GM12878 (cell line): ENCODE results near the gene SYNDIG1. TPM values are rescaled to one million over a fixed set of nuclear protein-coding genes. Genes with fewer than 3 reads are reported as not detected.

Experiments
- ATAC-seq: fragments of 200-7000 bp; cut with Tn5 transposase; 3 replicates; pipeline ENCODE4 v1.9.1; 2020; ENCODE audit warnings: mild to moderate bottlenecking, moderate library complexity
- BruUV-seq: library from RNA; stranded (reverse); fragments of 400-500 nt; replicated peaks from 2 replicates; lab custom pipeline; 2021; lab: Mats Ljungman, UMichigan
- CTCF ChIA-PET: fragments of 300-600 bp; sonication (Branson Sonifier 250); formaldehyde crosslinking; extraction: SDS; loops from one replicate; lab custom pipeline; 2021; ENCODE audit warnings: inconsistent platforms; lab: Yijun Ruan, JAX
- POLR2A ChIA-PET: fragments of 350-600 bp; formaldehyde crosslinking; extraction: SDS; loops from one replicate; lab custom pipeline; 2021; ENCODE audit warnings: inconsistent platforms; lab: Charles Lee
- RAD21 ChIA-PET: fragments of 300-600 bp; sonication (Branson Sonifier 250); formaldehyde crosslinking; loops from one replicate; lab custom pipeline; 2023; ENCODE audit warnings: antibody characterized with exemption; ENCODE audit not compliant: unreplicated experiment; lab: Charles Lee
- SMC1A ChIA-PET: fragments of 300-600 bp; sonication (Branson Sonifier 250); formaldehyde crosslinking; loops from one replicate; lab custom pipeline; 2023; ENCODE audit not compliant: unreplicated experiment, uncharacterized antibody; lab: Charles Lee
- DNase-seq: peaks from one replicate; pipeline ENCODE4 v3.0.0-alpha.2; 2011; ENCODE audit warnings: low read depth, low spot score
- FAIRE-seq: peaks from 3 replicates; lab custom pipeline; 2011; peaks lifted over from hg19 to GRCh38; lab: Jason Lieb, UNC
- H2AFZ ChIP-seq: 2 replicates; pipeline ENCODE4 v1.6.0; 2011; ENCODE audit warnings: low read depth, low read length, control low read depth; ENCODE audit not compliant: control insufficient read depth
- H3K27ac ChIP-seq: 2 replicates; pipeline ENCODE4 v1.5.1; 2011; ENCODE audit warnings: control low read depth; ENCODE audit not compliant: control insufficient read depth, insufficient read depth
- H3K27me3 ChIP-seq, 2 experiments: replicated peaks in 1 of 2; 2 replicates each; pipeline versions ENCODE4 v1.6.0 to v1.6.1; 2011; ENCODE audit warnings: low read length in 1 of 2; ENCODE audit not compliant: control insufficient read depth in 2 of 2, insufficient read depth in 2 of 2
- H3K36me3 ChIP-seq, 2 experiments: 2 replicates each; pipeline ENCODE4 v1.5.1; 2011; ENCODE audit warnings: low read length in 1 of 2; ENCODE audit not compliant: control insufficient read depth in 2 of 2, insufficient read depth in 2 of 2
- H3K4me1 ChIP-seq: 2 replicates; pipeline ENCODE4 v1.6.1; 2011; ENCODE audit warnings: mild to moderate bottlenecking, low read length, moderate library complexity, mixed read lengths; ENCODE audit not compliant: control insufficient read depth, insufficient read depth
- H3K4me2 ChIP-seq: 2 replicates; pipeline ENCODE4 v1.6.0; 2011; ENCODE audit warnings: control low read depth; ENCODE audit not compliant: control insufficient read depth, insufficient read depth
- H3K4me3 ChIP-seq: fragments of 200-600 bp; sonication (generic); 2 replicates; pipeline ENCODE4 v1.5.1; 2016
- H3K79me2 ChIP-seq: 2 replicates; pipeline ENCODE4 v1.6.0; 2011; ENCODE audit warnings: low read length; ENCODE audit not compliant: control insufficient read depth, insufficient read depth
- H3K9ac ChIP-seq: 2 replicates; pipeline ENCODE4 v1.8.0; 2011; ENCODE audit warnings: low read length, control low read depth, mixed read lengths; ENCODE audit not compliant: control insufficient read depth, insufficient read depth
- H3K9me3 ChIP-seq: replicated peaks from 3 replicates; pipeline ENCODE4 v1.5.1; 2011; ENCODE audit warnings: mild to moderate bottlenecking, low read length; ENCODE audit not compliant: control insufficient read depth, insufficient read depth
- H4K20me1 ChIP-seq: 2 replicates; pipeline ENCODE4 v1.6.0; 2011; ENCODE audit not compliant: control insufficient read depth, insufficient read depth
- BACH1 ChIP-seq: fragments of 450-650 bp; IDR thresholded peaks from 2 replicates; pipeline ENCODE4 v1.6.1; 2017; ENCODE audit warnings: mild to moderate bottlenecking, borderline replicate concordance
- CHD2 ChIP-seq: IDR thresholded peaks from 2 replicates; pipeline ENCODE4 v1.6.1; 2011; ENCODE audit warnings: low read depth, low read length, improper control_type of control experiment, borderline replicate concordance
- JUNB ChIP-seq: IDR thresholded peaks from 2 replicates; pipeline ENCODE4 v1.6.1; 2016; ENCODE audit warnings: antibody characterized with exemption, mild to moderate bottlenecking
- KAT2A ChIP-seq: conservative IDR thresholded peaks from 2 replicates; pipeline ENCODE4 v1.6.1; 2011; ENCODE audit warnings: low read depth, low read length; ENCODE audit not compliant: control insufficient read depth
- RCOR1 ChIP-seq: conservative IDR thresholded peaks from 2 replicates; pipeline ENCODE4 v1.6.1; 2012; ENCODE audit warnings: low read depth, low read length, improper control_type of control experiment
- RELA ChIP-seq: fragments of 450-650 bp; IDR thresholded peaks from 2 replicates; pipeline ENCODE4 v1.8.0; 2014; ENCODE audit warnings: borderline replicate concordance; ENCODE audit not compliant: partially characterized antibody
- REST ChIP-seq: IDR thresholded peaks from 2 replicates; pipeline ENCODE4 v1.6.1; 2012; ENCODE audit warnings: mild to moderate bottlenecking, low read depth, low read length
- RFX5 ChIP-seq: IDR thresholded peaks from 2 replicates; pipeline ENCODE4 v1.6.1; 2011; ENCODE audit warnings: low read depth, low read length, improper control_type of control experiment
- SREBF1 ChIP-seq: IDR thresholded peaks from 2 replicates; pipeline ENCODE4 v1.6.1; 2012; ENCODE audit warnings: mild to moderate bottlenecking, low read length
- TAF1 ChIP-seq: IDR thresholded peaks from 2 replicates; pipeline ENCODE4 v1.6.1; 2011; ENCODE audit warnings: mild to moderate bottlenecking, low read depth, low read length, borderline replicate concordance
- TBL1XR1 ChIP-seq: IDR thresholded peaks from 2 replicates; pipeline ENCODE4 v1.6.1; 2012; ENCODE audit warnings: low read depth, low read length, improper control_type of control experiment
- WGBS: methylation state at CpG from one replicate; pipeline ENCODE4 v1.1.6; 2016; ENCODE audit warnings: low lambda C conversion rate; ENCODE audit not compliant: insufficient replicate concordance, insufficient coverage; ENCODE audit errors: missing lambda C conversion rate; 5-methylcytosine and 5-hydroxymethylcytosine counted together
- in situ Hi-C: fragments of 300-500 bp; cut with MboI; formaldehyde crosslinking; loops from 9 replicates; pipeline ENCODE4 v1.14.3; 2018; ENCODE audit warnings: mixed read lengths
- intact Hi-C: fragments of 100-400 bp; cut with micrococcal nuclease; formaldehyde crosslinking; loops from one replicate; pipeline ENCODE4 v1.14.2; 2022; ENCODE audit not compliant: unreplicated experiment
- polyA plus RNA-seq, 11 experiments: library from polyadenylated mRNA; depleted of rRNA in 4 of 11; unstranded in 6 of 11; stranded (reverse) in 5 of 11; fragments of >200 nt; fragmentation: Nextera tagmentation in 4 of 11; fragmentation: Illumina TruSeq in 1 of 11; extraction: Ambion mirVana in 4 of 11; extraction: Trizol in 1 of 11; gene quantifications; 1 replicate in 1 of 11; 2 replicates in 10 of 11; pipeline versions ENCODE4 v1.2.1 to v1.2.3, GENCODE V29; 2011 to 2016; ENCODE audit warnings: inconsistent platforms in 2 of 11, missing spikeins in 2 of 11, low read depth in 1 of 11
- total RNA-seq, 4 experiments: library from RNA; depleted of rRNA in 3 of 4; stranded (reverse); fragments of >200 nt in 3 of 4; fragmentation: Illumina TruSeq in 1 of 4; extraction: Trizol in 1 of 4; gene quantifications; 2 replicates each; pipeline versions ENCODE4 v1.2.1 to v1.2.3, GENCODE V29; 2013 to 2021
- TF ChIP-seq, protein P1 (sequence below): fragments of 450-650 bp; conservative IDR thresholded peaks from 2 replicates; pipeline ENCODE4 v1.6.1; 2017; ENCODE audit warnings: mild to moderate bottlenecking, moderate library complexity
- TF ChIP-seq, protein P2 (sequence below): fragments of 450-650 bp; IDR thresholded peaks from 2 replicates; pipeline ENCODE4 v1.6.1; 2016; ENCODE audit warnings: mild to moderate bottlenecking
- TF ChIP-seq, protein P3 (sequence below): fragments of 450-650 bp; IDR thresholded peaks from 2 replicates; pipeline ENCODE4 v1.6.1; 2017; ENCODE audit warnings: antibody characterized with exemption, mild to moderate bottlenecking, moderate library complexity

The SYNDIG1 gene
- total and polyA plus RNA-seq, 10 of the 15 experiments (the other 5 are each of a cell fraction or from before 2014, with no cell fraction given) = not detected

DNA sequence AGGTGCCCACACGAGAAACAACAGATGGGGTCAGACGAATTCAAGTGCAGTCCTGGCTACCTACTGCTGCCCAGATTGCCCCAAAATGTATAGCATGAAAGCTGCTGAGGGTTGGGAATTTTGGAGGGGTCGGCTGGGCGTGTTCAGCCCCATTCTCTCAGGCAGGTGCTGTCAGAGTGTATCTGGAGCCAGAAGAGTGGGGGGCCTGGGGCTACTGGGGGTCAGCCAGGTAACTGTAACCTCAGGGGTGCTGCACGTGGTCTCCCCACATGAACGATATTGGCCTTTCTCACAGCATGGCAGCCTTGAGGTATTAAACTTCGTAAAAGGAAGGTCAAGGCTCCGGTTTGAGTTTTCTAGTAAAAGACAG is 14.6 kb downstream of the SYNDIG1 start (continued):
- no peak for TF ChIP-seq KAT2A
- TF ChIP-seq, all 136 proteins: peak for 0

DNA sequence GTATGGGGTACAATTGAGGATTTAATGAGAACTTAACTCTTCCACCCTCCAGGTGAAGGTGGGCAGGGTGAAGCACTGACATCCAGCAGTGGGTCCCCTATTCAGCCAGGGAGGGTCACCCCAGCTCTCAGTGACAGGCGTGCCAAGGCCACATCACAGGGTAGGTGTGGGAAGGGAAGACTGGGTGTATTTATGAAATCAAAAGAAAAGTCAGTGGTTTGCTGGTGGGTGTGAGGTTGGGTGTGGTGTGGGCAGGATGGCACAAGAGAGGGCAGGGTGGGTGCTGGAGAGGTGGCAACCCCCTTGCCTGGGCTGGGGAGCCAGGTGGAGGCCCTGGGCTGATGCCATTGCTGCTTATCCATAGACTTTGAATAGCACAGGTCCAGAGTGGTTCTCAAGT is 16.6 kb downstream of the SYNDIG1 start:
- POLR2A ChIA-PET = no interaction called here
- 0% methylated on average over 1 of the region's 1 CpG for WGBS
- SMC1A ChIA-PET = no interaction called here
- Histone ChIP-seq H4K20me1 (no peaks in the 10 kb centered on the region), H3K79me2 (no peaks in the 10 kb centered on the region), H3K4me2 (no peak overlapping the region), H3K4me1 (no peaks in the 10 kb centered on the region), H3K27ac (no peak overlapping the region), H3K9ac (no peak overlapping the region), H3K27me3 (no peaks in the 10 kb centered on the region), H2AFZ (no peak overlapping the region), H3K9me3 (no peaks in the 10 kb centered on the region), H3K36me3 (no peaks in the 10 kb centered on the region), H3K4me3 (no peak overlapping the region)
- DNase-seq (no peak), FAIRE-seq (no peak), ATAC-seq (no peak)
- RAD21 ChIA-PET = no interaction called here
- CTCF ChIA-PET = no interaction called here
- intact Hi-C loops (no loop called here), in situ Hi-C loops (no loop called here)
- no TSS peak for BruUV-seq
- TF ChIP-seq TBL1XR1 = no peak
- no peak for TF ChIP-seq SREBF1
- TF ChIP-seq, protein P1, sequence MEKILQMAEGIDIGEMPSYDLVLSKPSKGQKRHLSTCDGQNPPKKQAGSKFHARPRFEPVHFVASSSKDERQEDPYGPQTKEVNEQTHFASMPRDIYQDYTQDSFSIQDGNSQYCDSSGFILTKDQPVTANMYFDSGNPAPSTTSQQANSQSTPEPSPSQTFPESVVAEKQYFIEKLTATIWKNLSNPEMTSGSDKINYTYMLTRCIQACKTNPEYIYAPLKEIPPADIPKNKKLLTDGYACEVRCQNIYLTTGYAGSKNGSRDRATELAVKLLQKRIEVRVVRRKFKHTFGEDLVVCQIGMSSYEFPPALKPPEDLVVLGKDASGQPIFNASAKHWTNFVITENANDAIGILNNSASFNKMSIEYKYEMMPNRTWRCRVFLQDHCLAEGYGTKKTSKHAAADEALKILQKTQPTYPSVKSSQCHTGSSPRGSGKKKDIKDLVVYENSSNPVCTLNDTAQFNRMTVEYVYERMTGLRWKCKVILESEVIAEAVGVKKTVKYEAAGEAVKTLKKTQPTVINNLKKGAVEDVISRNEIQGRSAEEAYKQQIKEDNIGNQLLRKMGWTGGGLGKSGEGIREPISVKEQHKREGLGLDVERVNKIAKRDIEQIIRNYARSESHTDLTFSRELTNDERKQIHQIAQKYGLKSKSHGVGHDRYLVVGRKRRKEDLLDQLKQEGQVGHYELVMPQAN = no peak
- TF ChIP-seq, protein P2, sequence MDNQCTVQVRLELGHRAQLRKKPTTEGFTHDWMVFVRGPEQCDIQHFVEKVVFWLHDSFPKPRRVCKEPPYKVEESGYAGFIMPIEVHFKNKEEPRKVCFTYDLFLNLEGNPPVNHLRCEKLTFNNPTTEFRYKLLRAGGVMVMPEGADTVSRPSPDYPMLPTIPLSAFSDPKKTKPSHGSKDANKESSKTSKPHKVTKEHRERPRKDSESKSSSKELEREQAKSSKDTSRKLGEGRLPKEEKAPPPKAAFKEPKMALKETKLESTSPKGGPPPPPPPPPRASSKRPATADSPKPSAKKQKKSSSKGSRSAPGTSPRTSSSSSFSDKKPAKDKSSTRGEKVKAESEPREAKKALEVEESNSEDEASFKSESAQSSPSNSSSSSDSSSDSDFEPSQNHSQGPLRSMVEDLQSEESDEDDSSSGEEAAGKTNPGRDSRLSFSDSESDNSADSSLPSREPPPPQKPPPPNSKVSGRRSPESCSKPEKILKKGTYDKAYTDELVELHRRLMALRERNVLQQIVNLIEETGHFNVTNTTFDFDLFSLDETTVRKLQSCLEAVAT = no peak
- no peak for TF ChIP-seq RFX5
- TF ChIP-seq RCOR1 = no peak
- no peak for TF ChIP-seq BACH1
- TF ChIP-seq REST = no peak
- TF ChIP-seq, protein P3, sequence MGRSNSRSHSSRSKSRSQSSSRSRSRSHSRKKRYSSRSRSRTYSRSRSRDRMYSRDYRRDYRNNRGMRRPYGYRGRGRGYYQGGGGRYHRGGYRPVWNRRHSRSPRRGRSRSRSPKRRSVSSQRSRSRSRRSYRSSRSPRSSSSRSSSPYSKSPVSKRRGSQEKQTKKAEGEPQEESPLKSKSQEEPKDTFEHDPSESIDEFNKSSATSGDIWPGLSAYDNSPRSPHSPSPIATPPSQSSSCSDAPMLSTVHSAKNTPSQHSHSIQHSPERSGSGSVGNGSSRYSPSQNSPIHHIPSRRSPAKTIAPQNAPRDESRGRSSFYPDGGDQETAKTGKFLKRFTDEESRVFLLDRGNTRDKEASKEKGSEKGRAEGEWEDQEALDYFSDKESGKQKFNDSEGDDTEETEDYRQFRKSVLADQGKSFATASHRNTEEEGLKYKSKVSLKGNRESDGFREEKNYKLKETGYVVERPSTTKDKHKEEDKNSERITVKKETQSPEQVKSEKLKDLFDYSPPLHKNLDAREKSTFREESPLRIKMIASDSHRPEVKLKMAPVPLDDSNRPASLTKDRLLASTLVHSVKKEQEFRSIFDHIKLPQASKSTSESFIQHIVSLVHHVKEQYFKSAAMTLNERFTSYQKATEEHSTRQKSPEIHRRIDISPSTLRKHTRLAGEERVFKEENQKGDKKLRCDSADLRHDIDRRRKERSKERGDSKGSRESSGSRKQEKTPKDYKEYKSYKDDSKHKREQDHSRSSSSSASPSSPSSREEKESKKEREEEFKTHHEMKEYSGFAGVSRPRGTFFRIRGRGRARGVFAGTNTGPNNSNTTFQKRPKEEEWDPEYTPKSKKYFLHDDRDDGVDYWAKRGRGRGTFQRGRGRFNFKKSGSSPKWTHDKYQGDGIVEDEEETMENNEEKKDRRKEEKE = no peak
- TF ChIP-seq CHD2 = no peak
- TF ChIP-seq RELA = no peak
- TF ChIP-seq JUNB = no peak
- no peak for TF ChIP-seq TAF1
